ENCODE results near the gene RNF7.
"Not testable (repeated sequence)": the region's sequence is repeated elsewhere in the genome, so short reads cannot be mapped to it uniquely, and the experiment has no call there.

GRCh38 chr3:141762552-141762951 is 24.5 kb downstream of the RNF7 start:
- not testable (repeated sequence) for TF ChIP-seq CTCF (IDR thresholded peaks at IDR 0.05); EP300 (IDR thresholded peaks at IDR 0.05; ENCODE audit: low read depth); POLR2A (IDR thresholded peaks at IDR 0.05)

All from transverse colon (tissue), 3 donors.